Ovary (tissue), 9 donors: ENCODE measurements around the gene TMIGD3. TPM values are rescaled to one million over a fixed set of nuclear protein-coding genes. Genes with fewer than 3 reads are reported as not detected.

Source experiments
- DNase-seq, 5 donors: peaks; one replicate each; pipeline ENCODE4 v3.0.0-alpha.2; 2019 to 2020
- H3K27ac ChIP-seq, 2 donors: fragments of 200-600 bp; one replicate each; pipeline versions ENCODE4 v1.5.1 to v1.8.0; 2019 to 2022
- H3K27me3 ChIP-seq: fragments of 200-600 bp; one replicate; pipeline ENCODE4 v1.8.0; 2022
- H3K36me3 ChIP-seq: fragments of 200-600 bp; sonication (generic); one replicate; pipeline ENCODE4 v1.5.1; 2019
- H3K4me1 ChIP-seq: one replicate; pipeline ENCODE4 v1.8.1; 2013; ENCODE audit warnings: mild to moderate bottlenecking, moderate library complexity; ENCODE audit not compliant: insufficient read depth
- H3K4me3 ChIP-seq: fragments of 200-600 bp; sonication (generic); one replicate; pipeline ENCODE4 v1.5.1; 2017
- H3K9me3 ChIP-seq, 2 donors: fragments of 200-600 bp in 1 of 2; sonication (generic) in 1 of 2; one replicate each; pipeline versions ENCODE4 v1.5.1 to v1.8.1; 2013 to 2019; ENCODE audit warnings: mild to moderate bottlenecking in 1 of 2, moderate library complexity in 1 of 2
- EP300 ChIP-seq: sonication (generic); formaldehyde crosslinking; IDR thresholded peaks from one replicate; pipeline ENCODE4 v1.6.1; 2017; ENCODE audit warnings: antibody characterized with exemption
- POLR2A ChIP-seq: fragments of 450-650 bp; IDR thresholded peaks from one replicate; pipeline ENCODE4 v1.6.1; 2017; ENCODE audit warnings: antibody characterized with exemption, mild to moderate bottlenecking, moderate library complexity
- WGBS, 3 donors: extraction: QIAGEN DNeasy Blood & Tissue Kit in 1 of 3; methylation state at CpG; one replicate each; pipeline versions ENCODE4 v1.1.5 to v1.1.7; 2013 to 2017; 5-methylcytosine and 5-hydroxymethylcytosine counted together
- intact Hi-C, 4 donors: fragments of 100-400 bp; cut with DNase I; formaldehyde crosslinking; loops; one replicate each; pipeline versions ENCODE4 v1.11.0 to v1.15.1; 2022 to 2023
- polyA plus RNA-seq, 2 donors: library from polyadenylated mRNA; stranded (reverse); fragments of 200-250 nt in 1 of 2; fragments of 350-450 nt in 1 of 2; fragmentation: Illumina TruSeq in 1 of 2; extraction: RNeasy Lipid Tissue Mini Kit (QIAGEN cat#74804) in 1 of 2; gene quantifications; one replicate each; pipeline ENCODE4 v1.2.3, GENCODE V29; 2013 to 2014
- total RNA-seq, 7 donors: library from RNA; depleted of rRNA in 2 of 7; stranded (reverse); fragments of >200 nt in 2 of 7; fragmentation: NEBNext Ultra II Directional in 3 of 7; extraction: Animal tissue kit (Norgen Biotek cat#: 25700) in 3 of 7; gene quantifications; one replicate each; pipeline versions ENCODE4 v1.1.0 to v1.2.4, GENCODE V29; 2016 to 2023
- TF ChIP-seq, protein P1 (sequence below), 3 donors: fragments of 450-650 bp in 2 of 3; fragments of 200-600 bp in 1 of 3; IDR thresholded peaks; one replicate each; pipeline versions ENCODE4 v1.5.1 to v1.8.0; 2016 to 2022; ENCODE audit warnings: antibody characterized with exemption in 3 of 3, mild to moderate bottlenecking in 1 of 3
- donor health status: DM: no; HTN: no; CAD: no; lungs with moderate emphysema.
- donor health status: DM: no; HTN: no; CAD: no.
- donor health status: Bipolar disorder and iron deficiency.
- donor health status: DM: yes; HTN: yes; CAD: no.
- donor health status: DM: no; HTN: no; CAD: no.
- donor health status: DM: yes; HTN: yes; CAD: no.

Gene TMIGD3
- total and polyA plus RNA-seq, 9 donors: 0.78 to 3.2 (median 2.6) TPM; not detected in 2

DNA sequence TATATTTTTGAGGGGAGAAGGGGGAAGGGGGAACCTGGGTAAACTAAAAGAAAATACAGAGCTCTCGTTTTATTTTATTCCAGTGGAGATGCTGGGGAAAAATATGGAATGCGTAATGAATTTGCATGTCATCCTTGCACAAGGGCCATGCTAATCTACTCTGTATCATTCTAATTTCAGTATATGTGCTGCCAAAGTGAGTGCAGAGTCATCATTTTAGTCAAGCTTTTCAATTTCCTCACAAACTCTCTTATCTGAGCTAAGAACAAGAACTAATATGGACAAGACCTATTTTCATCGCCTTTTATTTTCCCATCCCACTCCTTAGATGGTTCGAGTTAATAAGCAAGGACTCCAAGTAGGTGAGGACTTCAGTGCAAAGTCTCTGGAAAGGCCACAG lies 13.2 kb downstream of the TMIGD3 start:
- no peaks in the 10 kb centered on the region for H3K4me1 ChIP-seq
- H3K9me3 ChIP-seq: no peaks in the 10 kb centered on the region
- no peak for DNase-seq
- H3K36me3 ChIP-seq: no peaks in the 10 kb centered on the region
- no peak for TF ChIP-seq EP300
- TF ChIP-seq, protein P1, sequence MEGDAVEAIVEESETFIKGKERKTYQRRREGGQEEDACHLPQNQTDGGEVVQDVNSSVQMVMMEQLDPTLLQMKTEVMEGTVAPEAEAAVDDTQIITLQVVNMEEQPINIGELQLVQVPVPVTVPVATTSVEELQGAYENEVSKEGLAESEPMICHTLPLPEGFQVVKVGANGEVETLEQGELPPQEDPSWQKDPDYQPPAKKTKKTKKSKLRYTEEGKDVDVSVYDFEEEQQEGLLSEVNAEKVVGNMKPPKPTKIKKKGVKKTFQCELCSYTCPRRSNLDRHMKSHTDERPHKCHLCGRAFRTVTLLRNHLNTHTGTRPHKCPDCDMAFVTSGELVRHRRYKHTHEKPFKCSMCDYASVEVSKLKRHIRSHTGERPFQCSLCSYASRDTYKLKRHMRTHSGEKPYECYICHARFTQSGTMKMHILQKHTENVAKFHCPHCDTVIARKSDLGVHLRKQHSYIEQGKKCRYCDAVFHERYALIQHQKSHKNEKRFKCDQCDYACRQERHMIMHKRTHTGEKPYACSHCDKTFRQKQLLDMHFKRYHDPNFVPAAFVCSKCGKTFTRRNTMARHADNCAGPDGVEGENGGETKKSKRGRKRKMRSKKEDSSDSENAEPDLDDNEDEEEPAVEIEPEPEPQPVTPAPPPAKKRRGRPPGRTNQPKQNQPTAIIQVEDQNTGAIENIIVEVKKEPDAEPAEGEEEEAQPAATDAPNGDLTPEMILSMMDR (IDR thresholded peaks at IDR 0.05): no peak
- no peak for TF ChIP-seq POLR2A
- WGBS, 3 donors: 81 to 92% (median 87%) methylated on average over 4 of the region's 4 CpGs
- no peak overlapping the region for H3K27ac ChIP-seq
- intact Hi-C loops: no loop called here
- no peak overlapping the region for H3K4me3 ChIP-seq
- H3K27me3 ChIP-seq: no peaks in the 10 kb centered on the region

DNA sequence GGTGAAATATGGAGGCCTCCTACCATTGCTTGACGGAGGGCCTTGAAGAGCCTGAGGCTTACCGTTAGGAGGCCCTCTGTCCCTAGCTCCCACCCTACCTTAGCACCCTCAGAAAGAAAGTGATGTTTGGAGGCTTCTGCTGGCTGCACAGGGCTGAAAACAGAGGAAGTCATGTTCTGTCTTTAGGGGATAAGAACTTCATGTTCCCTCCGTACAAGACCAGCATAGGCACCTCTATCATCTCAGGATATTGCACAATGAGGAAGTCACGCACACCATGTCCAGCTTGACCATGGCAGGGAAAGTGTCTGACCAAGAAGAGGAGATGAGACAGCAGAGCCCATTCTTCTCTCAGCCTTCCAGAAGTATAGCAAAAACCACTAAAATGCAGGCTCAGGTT lies 13.8 kb downstream of the TMIGD3 start:
- Histone ChIP-seq H3K27ac (no peak overlapping the region), H3K36me3 (no peaks in the 10 kb centered on the region), H3K4me3 (no peak overlapping the region), H3K9me3 (no peaks in the 10 kb centered on the region), H3K27me3 (no peaks in the 10 kb centered on the region), H3K4me1 (no peaks in the 10 kb centered on the region)
- 85 to 89% (median 85%) methylated on average over 4 of the region's 4 CpGs for WGBS, 3 donors
- TF ChIP-seq POLR2A: no peak
- TF ChIP-seq, protein P1 (IDR thresholded peaks at IDR 0.05): no peak
- TF ChIP-seq EP300: no peak
- no peak for DNase-seq
- intact Hi-C loops: loop anchor here in 1 of 4 donors (2.0 kb wide), 1 partner anchor 501 kb away; no protein-coding TSS in a partner anchor

DNA sequence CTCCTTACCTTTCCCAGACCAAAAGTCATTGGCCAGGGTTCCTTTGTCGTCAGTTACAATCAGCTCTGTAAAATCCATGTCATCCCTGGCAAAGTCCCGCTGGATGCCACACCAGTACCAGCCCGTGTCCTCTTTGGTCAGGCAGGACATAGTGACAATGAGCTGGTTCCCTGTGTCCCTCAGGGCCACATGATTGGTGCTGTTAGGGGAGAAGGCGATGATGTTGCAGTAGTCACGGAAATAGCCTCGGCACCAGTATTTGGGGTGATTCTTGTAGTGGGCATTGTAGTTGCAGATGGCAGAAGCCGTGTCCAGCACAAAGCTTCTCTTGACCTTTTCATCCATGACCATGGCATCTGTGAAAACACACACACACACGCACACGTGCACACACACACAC lies 14.8 kb downstream of the TMIGD3 start:
- Histone ChIP-seq H3K4me3 (no peak overlapping the region), H3K4me1 (no peaks in the 10 kb centered on the region), H3K27ac (no peak overlapping the region), H3K9me3 (no peaks in the 10 kb centered on the region), H3K36me3 (no peaks in the 10 kb centered on the region), H3K27me3 (no peaks in the 10 kb centered on the region)
- DNase-seq: no peak
- no peak for TF ChIP-seq POLR2A
- no peak for TF ChIP-seq EP300
- TF ChIP-seq, protein P1 (IDR thresholded peaks at IDR 0.05): no peak
- intact Hi-C loops: loop anchor here in 1 of 4 donors (2.0 kb wide), 1 partner anchor 502 kb away; no protein-coding TSS in a partner anchor
- 89 to 97% (median 94%) methylated on average over 9 of the region's 9 CpGs for WGBS, 3 donors

DNA sequence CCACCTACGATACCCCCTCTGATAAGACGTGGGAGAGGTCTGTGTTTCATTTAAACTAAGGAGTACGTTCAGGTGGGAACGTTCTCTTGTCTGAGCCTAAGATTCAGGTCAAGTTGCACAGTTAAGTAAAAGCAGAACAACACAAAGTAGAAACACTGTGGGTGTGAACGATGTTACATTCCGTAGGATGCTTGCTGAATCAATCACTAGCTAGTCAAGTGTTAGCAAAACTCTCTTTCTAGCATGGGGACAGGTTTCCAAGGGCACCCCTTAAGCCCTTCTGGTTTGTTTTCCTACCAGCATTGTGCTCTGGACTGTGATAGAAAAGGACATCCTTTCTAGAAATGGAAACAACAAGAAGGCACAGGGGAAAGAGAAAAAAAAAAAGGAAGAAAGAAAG lies 16.3 kb downstream of the TMIGD3 start:
- TF ChIP-seq, protein P1 (IDR thresholded peaks at IDR 0.05): no peak
- TF ChIP-seq EP300: no peak
- no peak for TF ChIP-seq POLR2A
- Histone ChIP-seq H3K9me3 (no peaks in the 10 kb centered on the region), H3K4me3 (no peak overlapping the region), H3K4me1 (no peaks in the 10 kb centered on the region), H3K27ac (no peak overlapping the region), H3K36me3 (no peaks in the 10 kb centered on the region), H3K27me3 (no peaks in the 10 kb centered on the region)
- 78 to 84% (median 84%) methylated on average over 6 of the region's 6 CpGs for WGBS, 3 donors
- intact Hi-C loops: no loop called here
- no peak for DNase-seq

DNA sequence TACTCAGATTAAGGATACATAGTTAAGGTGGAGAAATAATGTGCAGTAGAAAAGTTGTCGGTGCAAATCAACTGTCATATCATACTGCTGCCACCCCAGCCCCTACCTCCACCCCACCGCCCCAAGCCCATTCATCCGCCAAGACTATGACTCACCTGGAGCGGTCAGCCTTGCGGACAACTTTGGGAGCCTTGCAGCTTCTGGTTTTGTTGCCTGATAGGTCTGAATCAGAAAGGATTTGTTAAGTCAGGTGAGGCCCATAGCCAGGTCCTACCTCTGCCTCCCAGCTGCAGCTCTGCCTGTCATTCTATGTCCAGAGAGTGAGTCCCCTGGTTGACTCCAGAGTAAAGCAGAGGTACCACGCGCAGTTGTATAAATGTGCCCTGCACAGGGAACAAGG lies 17.0 kb downstream of the TMIGD3 start:
- Histone ChIP-seq H3K9me3 (no peaks in the 10 kb centered on the region), H3K4me3 (no peak overlapping the region), H3K36me3 (no peaks in the 10 kb centered on the region), H3K4me1 (no peaks in the 10 kb centered on the region), H3K27me3 (no peaks in the 10 kb centered on the region), H3K27ac (no peak overlapping the region)
- no peak for TF ChIP-seq POLR2A
- no peak for TF ChIP-seq EP300
- TF ChIP-seq, protein P1 (IDR thresholded peaks at IDR 0.05): no peak
- no peak for DNase-seq
- intact Hi-C loops: no loop called here
- WGBS, 3 donors: 82 to 97% (median 97%) methylated on average over 7 of the region's 7 CpGs
